HG02571 (cell line): ENCODE measurements around the gene SOWAHC.

Experiments
- ATAC-seq: cut with Tn5 transposase; IDR thresholded peaks from one replicate; pipeline ENCODE4 v1.9.1; 2021; ENCODE audit warnings: mild to moderate bottlenecking, moderate library complexity; ENCODE audit not compliant: unreplicated experiment

Gene SOWAHC

DNA sequence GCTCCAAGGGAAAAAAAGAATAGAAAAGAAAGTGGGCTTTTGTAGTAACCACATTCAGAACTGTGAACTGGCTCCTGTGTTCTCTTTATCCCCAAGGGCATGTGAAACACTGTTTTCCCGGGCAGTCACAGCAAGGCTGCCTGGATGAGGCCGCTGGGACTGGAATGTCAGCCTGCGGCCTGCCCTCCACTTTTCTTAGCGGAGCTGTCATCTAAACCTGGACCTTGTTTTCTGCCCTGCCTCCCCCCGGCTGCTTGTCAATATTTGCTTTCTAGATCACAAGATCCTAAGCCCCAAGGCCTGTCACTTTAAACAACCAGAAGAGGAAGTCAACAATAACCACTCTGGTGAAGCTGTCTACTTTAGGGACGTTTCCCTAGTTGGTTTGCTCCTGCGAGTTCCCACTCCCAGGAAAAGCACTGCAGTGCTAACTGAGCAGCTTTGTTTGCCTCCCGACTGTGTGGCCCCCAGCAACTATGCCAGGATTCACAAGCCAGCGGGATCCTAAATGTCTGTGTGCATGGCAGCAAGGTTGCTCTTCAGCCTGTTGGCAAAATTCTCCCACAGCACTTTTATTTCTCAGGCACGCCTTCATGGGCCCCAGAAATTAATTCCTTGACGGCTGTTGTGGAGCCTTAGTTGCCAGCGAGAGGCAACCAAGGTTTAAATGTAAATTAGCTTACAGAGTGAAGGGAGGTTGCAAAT is 30.6 kb downstream of the SOWAHC start:
- ATAC-seq, result no peak

DNA sequence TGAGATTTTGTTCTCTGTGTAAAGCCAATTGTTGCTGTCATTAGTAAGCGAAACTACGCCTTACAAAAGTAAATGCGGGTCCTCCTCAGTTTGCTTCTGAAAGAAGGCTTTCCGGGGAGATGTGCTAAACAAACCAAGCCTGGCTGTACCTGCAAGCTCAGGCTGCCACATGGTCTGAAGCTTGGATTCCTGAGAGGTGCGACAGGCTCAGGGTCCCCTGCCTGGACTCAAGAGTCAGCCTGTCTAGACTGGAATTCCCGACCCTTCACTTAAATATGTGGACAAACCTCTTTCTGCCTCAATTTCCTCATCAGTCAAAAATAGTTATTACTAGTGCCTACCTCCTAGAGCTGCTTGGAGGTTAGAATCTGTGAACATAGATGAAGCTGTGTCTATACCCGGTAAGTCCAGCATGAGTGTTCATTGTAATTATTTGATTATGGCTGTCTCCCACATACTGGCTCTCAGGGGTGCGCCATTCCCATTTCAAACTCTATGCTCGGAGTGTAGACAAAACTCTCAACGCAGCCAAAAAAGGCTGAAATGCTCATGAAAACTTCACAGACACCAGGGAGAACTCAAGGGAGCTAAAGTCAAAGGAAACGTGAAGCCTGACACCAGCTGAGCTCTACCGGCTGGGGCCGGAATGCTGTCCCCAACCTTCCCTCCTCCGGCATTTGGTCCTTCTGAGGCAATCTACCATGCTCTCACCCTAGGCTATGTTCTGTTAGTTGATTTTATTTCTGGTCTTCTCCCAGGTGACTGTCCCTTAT is 31.4 kb downstream of the SOWAHC start:
- no peak for ATAC-seq

DNA sequence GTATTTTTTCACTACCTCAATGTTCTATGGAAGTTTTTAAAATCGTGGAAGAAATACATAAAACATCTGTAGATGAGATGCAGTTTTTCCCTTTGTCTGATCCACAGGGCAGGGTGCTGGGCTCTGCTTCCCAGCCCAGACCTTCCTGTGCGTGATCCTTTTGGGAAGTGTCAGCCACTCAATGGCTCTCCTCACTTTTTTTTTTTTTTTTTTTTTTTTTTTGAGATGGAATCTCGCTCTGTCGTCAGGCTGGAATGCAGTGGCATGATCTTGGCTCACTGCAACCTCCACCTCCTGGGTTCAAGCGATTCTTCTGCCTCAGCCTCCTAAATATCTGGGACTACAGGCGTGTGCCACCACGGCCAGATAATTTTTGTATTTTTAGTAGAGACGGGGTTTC is 32.8 kb downstream of the SOWAHC start:
- no peak for ATAC-seq

DNA sequence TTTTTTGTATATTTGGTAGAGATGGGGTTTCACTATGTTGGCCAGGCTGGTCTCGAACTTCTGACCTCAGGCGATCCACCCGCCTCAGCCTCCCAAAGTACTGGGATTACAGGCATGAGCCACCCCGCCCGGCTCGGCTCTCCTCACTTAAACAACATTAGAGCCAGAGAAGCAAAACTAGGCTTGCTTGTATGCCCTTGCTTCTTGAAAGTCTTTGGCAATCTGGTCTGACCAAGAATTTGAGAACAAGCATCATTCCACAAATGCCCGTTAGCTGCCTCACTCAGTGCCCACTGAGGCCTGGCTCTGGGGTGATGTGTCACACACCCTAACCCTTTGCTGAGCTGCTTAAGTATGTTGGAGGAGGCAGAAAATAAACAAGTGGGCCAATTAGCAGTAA is 33.5 kb downstream of the SOWAHC start:
- no peak for ATAC-seq

DNA sequence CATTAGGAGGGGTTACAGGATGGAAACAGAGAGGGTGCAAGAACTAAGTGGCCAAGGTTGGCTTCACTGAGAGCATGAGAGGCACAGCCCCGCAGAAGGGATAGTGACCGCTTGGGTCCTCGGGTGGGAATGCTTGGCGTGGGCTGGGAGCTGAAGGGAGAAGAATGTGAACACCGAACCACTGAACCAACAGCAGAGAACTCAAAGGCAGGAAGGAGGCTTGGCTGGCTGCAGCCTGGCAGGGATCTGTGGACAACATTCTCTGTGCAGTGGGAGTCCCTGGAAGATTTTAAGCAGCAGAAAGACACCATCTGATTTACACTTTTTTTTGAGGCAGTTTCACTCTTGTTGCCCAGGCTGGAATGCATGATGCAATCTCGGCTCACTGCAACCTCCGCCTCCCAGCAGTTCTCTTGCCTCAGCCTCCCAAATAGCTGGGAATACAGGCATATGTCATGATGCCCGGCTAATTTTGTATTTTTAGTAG is 33.9 kb downstream of the SOWAHC start:
- no peak for ATAC-seq

DNA sequence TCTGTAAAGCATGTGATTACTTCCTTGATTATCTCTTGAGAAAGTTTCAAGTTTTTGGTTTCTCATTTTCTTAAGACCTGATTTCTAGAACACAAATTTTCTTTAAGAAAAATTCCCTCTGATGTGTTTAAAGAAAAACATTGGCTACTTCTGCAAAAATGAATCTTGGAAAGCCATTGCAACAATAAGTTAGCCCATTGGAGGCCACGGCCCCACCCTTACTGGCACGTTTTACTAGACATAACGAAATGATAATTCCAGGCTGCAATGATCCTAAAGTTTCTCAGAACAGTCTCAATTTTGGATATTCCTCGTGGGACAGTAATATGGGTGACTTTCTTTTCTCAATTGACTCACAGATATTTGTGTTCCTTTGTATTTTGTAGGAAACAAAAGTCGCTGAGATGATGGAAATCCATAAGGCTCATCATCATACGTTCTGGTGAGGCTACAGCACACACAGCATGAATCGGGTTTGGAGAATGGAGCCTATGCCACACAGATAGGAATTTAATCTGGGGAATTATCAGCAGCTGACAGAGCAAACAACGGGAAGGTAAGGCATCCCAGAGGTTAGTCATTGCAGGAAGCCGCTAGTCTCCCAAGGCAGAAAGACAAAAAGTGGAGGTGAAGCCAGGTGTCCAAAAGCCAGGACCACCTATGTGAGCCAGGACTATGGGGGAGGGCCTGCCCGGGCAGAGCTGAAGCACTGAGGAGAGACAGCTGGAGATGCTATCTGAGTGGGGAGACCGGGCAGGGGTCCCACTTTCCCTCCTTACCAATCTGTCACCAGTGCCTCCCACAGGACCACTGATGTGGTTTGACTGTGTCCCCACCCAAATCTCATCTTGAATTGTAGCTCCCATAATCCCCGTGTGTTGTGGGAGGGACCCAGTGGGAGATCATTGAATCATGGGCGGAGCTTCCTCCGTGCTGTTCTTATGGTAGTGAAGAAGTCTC is 35.9 kb downstream of the SOWAHC start:
- ATAC-seq, result no peak

DNA sequence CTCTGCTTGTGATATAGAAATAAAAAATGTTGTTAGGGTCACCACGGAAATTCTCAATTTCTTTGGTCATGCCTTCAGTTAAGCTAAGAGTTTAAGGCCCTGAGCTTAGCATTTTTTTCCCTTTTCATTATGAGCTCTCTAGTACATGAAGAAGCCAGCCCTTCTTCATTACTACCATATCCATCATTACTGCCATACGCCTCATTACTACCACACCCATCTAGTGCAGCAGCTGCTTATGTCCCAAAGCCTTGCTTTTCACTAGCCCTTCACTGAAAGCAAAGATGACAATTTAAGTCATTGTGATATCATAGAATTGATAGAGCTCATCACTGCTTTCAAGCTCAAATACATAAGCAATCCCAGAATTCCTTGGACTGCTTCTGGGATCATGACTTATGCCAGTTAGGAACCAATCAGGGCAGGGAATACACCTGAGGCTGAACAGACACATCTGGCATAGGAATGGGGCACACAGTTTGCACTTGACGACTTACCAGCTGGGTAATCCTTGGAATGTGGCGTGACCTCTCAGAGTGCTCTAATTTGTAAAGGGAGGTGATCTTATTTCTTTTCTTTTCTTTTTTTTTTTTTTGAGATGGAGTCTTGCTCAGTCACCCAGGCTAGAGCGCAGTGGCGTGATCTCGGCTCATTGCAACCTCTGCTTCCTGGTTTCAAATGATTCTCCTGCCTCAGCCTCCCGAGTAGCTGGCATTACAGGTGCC is 40.3 kb downstream of the SOWAHC start:
- ATAC-seq, result no peak

DNA sequence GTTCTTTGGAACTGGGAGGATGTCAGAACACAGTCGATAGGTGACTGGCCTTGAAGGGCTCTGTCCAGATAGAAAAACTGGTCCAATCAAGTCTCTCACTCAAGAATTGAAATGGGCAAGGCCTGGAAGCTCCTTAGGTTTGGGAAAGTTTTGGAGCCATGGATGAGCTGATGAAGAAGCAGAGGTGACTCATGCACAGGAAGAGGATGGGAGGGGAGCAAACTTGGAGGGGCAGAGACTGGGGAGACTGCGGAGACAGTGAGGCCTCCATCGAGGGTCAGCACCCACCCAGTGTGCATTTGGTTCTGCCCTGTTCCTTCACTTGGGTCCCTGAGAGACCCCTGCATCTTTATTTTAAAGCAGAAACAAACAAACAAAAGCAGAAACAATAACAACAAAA is 41.1 kb downstream of the SOWAHC start:
- ATAC-seq, result no peak

DNA sequence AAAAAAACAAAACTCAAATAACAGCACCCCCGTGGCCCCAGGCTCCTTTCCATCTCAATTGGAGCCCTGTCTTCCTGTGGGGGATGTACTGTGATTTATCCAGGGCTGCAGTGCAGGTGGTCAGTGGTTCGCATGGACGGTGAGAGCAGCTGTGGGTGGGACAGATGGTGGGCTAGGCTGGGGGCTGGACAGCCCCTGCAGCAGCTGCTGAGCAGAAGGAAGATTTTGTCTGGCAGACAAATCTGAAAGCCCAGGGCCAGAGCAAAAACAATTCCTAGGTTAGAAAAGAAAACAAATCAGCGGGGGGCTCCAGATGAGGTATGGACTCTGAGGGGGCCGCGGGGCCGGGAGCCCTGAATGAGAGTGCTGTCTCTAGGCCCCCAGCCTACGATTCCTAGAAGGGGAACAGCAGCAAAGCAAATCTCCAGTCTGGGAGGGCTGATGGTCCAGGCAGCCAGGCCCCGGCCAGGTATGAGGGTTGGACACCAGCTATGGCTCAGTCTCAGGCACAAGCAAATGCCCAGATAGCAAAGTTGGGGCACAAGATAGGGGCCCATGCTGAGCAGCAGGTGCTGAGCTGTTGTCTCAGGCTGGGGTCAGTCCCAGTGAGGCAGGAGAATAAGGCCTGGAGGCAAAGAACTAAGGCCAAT is 45.4 kb downstream of the SOWAHC start:
- ATAC-seq, result no peak

DNA sequence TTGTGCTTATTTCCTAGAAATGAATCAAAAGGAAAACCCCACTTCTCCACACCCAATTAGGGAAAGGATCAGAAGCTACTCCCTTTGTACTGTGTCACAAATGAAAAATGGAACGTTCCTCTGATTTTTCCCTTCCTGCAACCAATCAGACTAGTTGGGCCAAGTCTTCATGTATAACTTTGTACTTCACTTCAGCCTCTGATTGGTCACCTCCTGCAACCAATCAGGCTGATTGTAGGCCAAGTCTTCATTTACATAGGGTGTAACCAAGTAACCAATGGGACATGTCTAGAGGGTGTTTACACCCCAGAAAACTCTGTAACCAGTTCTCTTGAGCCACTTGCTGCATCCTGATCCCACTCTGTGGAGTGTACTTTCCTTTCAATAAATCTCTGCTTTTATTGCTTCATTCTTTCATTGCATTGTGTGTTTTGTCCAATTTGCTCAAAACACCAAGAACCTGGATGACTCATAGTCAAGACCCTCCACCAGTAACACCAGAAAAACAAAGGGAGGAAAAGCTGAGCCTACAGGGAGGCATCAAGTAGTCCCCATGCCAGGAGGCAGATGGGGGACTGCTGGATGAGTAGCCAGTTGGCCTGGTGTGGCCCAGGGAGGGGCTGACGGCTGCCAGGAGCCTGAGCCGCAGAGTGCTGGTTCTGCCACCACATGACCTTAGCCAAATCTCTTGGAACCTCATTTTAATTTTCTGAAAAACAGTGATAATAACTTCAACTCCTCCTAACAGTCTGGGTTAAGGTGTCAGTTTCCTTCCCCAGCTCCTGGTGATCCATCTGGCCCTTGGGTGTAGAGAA is 46.1 kb downstream of the SOWAHC start:
- ATAC-seq, result no peak

DNA sequence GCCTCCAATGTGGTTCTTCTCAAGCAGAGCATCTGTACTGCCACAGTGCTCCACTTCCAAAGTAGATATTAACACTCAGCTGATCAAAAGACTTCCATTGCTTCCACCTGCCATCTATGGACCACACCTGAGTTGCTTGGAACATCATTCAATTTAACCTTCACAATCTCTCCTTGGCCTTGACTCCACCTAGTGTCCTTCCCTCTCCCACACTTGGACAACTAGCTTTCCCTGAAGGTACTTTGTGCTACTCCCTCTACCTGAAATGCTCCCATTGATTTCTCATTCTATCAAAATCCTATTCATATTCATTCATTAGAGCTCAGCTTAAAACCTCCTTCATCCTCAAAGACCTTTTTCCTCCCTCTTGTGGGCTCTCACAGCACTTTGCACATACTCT is 48.7 kb downstream of the SOWAHC start:
- no peak for ATAC-seq

DNA sequence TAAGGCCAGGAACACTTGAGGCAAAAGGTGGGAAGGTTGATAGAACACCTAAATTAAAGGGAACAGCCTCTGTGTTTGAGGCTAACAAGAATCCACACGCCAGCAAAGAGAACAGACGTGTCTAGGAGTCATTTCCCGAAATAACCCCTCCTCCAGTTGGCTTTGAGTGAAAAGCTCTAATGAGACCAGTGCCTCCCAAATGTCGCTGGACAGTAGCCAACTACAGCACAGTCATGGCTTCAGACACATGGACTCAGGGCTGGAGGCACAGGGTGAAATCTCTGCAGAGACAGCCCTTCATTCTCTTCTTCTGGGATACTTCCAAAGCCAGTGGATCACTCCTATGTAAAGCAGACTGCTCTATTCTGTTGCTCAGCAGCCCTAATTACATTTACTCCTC is 49.6 kb downstream of the SOWAHC start:
- ATAC-seq, result no peak

DNA sequence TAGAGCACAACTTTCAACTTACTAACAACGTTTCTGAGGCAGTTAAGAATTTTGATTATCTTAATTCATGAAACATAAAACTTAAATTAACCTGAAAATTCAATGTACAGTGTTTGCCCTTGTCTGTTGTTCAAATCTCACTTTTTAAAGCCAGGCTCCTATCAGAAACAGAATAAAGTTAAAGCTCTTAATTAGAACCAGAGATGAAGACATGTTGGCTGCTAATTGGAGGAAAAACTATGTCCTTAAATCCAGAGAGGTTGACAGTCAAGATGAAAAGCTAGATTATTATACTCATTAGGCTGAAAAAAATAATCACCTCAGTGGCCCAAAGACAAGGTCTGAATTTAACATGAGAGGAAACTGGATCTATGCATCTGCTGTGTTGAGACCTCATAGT is 52.3 kb downstream of the SOWAHC start:
- ATAC-seq, result no peak
